Endodermal cell (in vitro differentiated cells): Measurements from ENCODE around the gene SYNPO2L. TPM values are rescaled to one million over a fixed set of nuclear protein-coding genes. Genes with fewer than 3 reads are reported as not detected.

Source experiments
- DNase-seq: peaks from one replicate; pipeline ENCODE4 v3.0.0-alpha.2; 2017
- H3K27ac ChIP-seq: 2 replicates; pipeline ENCODE4 v1.5.1; 2013; ENCODE audit warnings: mild to moderate bottlenecking, low read depth, low read length, moderate library complexity
- H3K27me3 ChIP-seq: 2 replicates; pipeline ENCODE4 v1.6.1; 2013; ENCODE audit warnings: mild to moderate bottlenecking, low read length, moderate library complexity; ENCODE audit not compliant: insufficient read depth, control insufficient read depth, poor library complexity, severe bottlenecking
- H3K36me3 ChIP-seq: 2 replicates; pipeline ENCODE4 v1.7.0; 2013; ENCODE audit warnings: mild to moderate bottlenecking, low read length, moderate library complexity; ENCODE audit not compliant: control insufficient read depth, insufficient read depth
- H3K4me1 ChIP-seq: one replicate; pipeline ENCODE4 v1.7.0; 2013; ENCODE audit warnings: low read length; ENCODE audit not compliant: control insufficient read depth, insufficient read depth
- H3K4me3 ChIP-seq: 2 replicates; pipeline ENCODE4 v1.5.1; 2013; ENCODE audit warnings: mild to moderate bottlenecking, low read length, moderate library complexity
- H3K9ac ChIP-seq: 2 replicates; pipeline ENCODE4 v1.6.1; 2013; ENCODE audit warnings: mild to moderate bottlenecking, low read length, moderate library complexity; ENCODE audit not compliant: poor library complexity, severe bottlenecking; ENCODE audit errors: extremely low read depth
- H3K9me3 ChIP-seq: 2 replicates; pipeline ENCODE4 v1.6.1; 2013; ENCODE audit warnings: mild to moderate bottlenecking, low read length, moderate library complexity; ENCODE audit not compliant: control insufficient read depth
- H3K27ac Mint-ChIP-seq: 2 replicates; pipeline ENCODE4 v1.8.0; 2020; ENCODE audit warnings: mixed read lengths
- H3K27me3 Mint-ChIP-seq: 2 replicates; pipeline ENCODE4 v1.8.0; 2021; ENCODE audit warnings: mild to moderate bottlenecking, mixed read lengths; ENCODE audit not compliant: insufficient read depth
- H3K36me3 Mint-ChIP-seq: 2 replicates; pipeline ENCODE4 v1.8.0; 2020; ENCODE audit warnings: low read depth, mixed read lengths
- H3K4me1 Mint-ChIP-seq: 2 replicates; pipeline ENCODE4 v1.8.0; 2020; ENCODE audit warnings: mixed read lengths
- H3K4me3 Mint-ChIP-seq: 2 replicates; pipeline ENCODE4 v1.8.0; 2020; ENCODE audit warnings: mild to moderate bottlenecking, moderate library complexity, mixed read lengths
- H3K9me3 Mint-ChIP-seq: 2 replicates; pipeline ENCODE4 v1.8.0; 2020; ENCODE audit warnings: mild to moderate bottlenecking, mixed read lengths
- WGBS, 2 experiments: methylation state at CpG; one replicate each; pipeline versions ENCODE4 v1.1.5 to v1.1.7; 2013; ENCODE audit warnings: missing lambda C conversion rate in 2 of 2, mixed read lengths in 1 of 2; ENCODE audit not compliant: insufficient coverage in 1 of 2, insufficient read length in 1 of 2; 5-methylcytosine and 5-hydroxymethylcytosine counted together
- total RNA-seq, 2 donors: library from RNA; stranded (reverse); fragmentation: NEBNext Ultra II Directional in 1 of 2; extraction: Animal tissue kit (Norgen Biotek cat#: 25700) in 1 of 2; gene quantifications; 2 replicates in 1 of 2; 3 replicates in 1 of 2; pipeline ENCODE4 v1.2.1, GENCODE V29; 2021
- TF ChIP-seq, protein P1 (sequence below): fragments of 200-600 bp; sonication (generic); conservative IDR thresholded peaks from 2 replicates; pipeline ENCODE4 v1.5.0; 2021; ENCODE audit warnings: antibody characterized with exemption, mild to moderate bottlenecking

The SYNPO2L gene
- total RNA-seq, 2 donors from 2014 or later = 0.11 to 0.20 TPM

DNA sequence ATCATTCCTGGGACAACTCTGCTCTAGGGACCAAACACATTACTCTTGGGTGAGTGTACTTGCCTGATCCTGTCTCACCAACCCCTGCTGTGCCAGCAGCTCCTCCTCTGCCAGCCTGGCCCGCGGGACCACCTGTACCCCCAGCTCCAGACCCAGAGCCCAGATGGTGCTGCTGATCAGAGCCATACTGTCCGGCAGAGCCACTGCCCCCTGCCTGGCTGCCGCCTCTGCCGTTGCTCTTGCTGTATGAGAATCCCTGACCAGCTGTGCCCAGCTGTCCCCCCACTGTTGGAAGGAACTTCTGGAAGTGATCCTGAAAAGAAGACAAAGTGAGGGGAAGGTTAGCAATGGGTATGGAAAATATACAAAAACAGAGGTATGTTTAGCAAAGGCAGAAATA lies 21.4 kb downstream of the SYNPO2L start:
- DNase-seq = no peak
- Mint-ChIP-seq H3K4me3 (no peak overlapping the region), H3K4me1 (no peaks in the 10 kb centered on the region), H3K9me3 (no peaks in the 10 kb centered on the region), H3K36me3 (no peaks in the 10 kb centered on the region), H3K27me3 (peaks cover under 1% of the 10 kb centered on the region), H3K27ac (no peak overlapping the region)
- H3K9ac ChIP-seq = no peak overlapping the region
- H3K4me1 ChIP-seq = no peaks in the 10 kb centered on the region
- H3K27ac ChIP-seq = no peak overlapping the region
- TF ChIP-seq, protein P1, sequence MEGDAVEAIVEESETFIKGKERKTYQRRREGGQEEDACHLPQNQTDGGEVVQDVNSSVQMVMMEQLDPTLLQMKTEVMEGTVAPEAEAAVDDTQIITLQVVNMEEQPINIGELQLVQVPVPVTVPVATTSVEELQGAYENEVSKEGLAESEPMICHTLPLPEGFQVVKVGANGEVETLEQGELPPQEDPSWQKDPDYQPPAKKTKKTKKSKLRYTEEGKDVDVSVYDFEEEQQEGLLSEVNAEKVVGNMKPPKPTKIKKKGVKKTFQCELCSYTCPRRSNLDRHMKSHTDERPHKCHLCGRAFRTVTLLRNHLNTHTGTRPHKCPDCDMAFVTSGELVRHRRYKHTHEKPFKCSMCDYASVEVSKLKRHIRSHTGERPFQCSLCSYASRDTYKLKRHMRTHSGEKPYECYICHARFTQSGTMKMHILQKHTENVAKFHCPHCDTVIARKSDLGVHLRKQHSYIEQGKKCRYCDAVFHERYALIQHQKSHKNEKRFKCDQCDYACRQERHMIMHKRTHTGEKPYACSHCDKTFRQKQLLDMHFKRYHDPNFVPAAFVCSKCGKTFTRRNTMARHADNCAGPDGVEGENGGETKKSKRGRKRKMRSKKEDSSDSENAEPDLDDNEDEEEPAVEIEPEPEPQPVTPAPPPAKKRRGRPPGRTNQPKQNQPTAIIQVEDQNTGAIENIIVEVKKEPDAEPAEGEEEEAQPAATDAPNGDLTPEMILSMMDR = no peak
- WGBS, 2 experiments = 85 to 100% methylated on average over 2 to 5 of the region's 5 CpGs
- H3K27me3 ChIP-seq = no peaks in the 10 kb centered on the region
- H3K36me3 ChIP-seq = no peaks in the 10 kb centered on the region
- H3K4me3 ChIP-seq = no peak overlapping the region
- no peaks in the 10 kb centered on the region for H3K9me3 ChIP-seq

DNA sequence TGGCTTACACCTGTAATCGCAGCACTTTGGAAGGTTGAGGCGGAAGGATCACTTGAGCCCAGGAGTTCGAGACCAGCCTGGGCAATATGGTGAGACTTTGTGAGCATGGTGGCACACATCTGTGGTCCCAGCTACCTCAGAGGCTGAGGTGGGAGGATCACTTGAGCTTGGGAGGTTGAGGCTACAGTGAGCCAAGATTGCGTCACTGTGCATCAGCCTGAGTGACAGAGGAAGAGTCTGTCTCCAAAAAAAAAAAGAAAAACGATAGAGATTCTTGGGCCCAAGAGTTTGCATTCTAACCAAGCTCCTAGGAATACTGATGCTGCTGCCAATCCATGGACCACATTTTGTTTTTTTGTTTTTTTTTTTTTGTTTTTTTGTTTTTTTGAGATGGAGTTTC lies 26.7 kb downstream of the SYNPO2L start:
- no peak for DNase-seq
- H3K27ac Mint-ChIP-seq = no peak overlapping the region
- 94 to 95% methylated on average over 4 to 5 of the region's 5 CpGs for WGBS, 2 experiments
- TF ChIP-seq, protein P1 = no peak
- no peaks in the 10 kb centered on the region for H3K9me3 Mint-ChIP-seq
- H3K36me3 Mint-ChIP-seq = no peaks in the 10 kb centered on the region
- H3K4me3 ChIP-seq = no peak overlapping the region
- no peaks in the 10 kb centered on the region for H3K9me3 ChIP-seq
- H3K4me1 Mint-ChIP-seq = peaks cover 14% of the 10 kb centered on the region
- no peak overlapping the region for H3K27ac ChIP-seq
- peaks cover 6% of the 10 kb centered on the region for H3K4me1 ChIP-seq
- H3K27me3 Mint-ChIP-seq = no peaks in the 10 kb centered on the region
- H3K27me3 ChIP-seq = no peaks in the 10 kb centered on the region
- H3K9ac ChIP-seq = no peak overlapping the region
- no peak overlapping the region for H3K4me3 Mint-ChIP-seq
- no peaks in the 10 kb centered on the region for H3K36me3 ChIP-seq

DNA sequence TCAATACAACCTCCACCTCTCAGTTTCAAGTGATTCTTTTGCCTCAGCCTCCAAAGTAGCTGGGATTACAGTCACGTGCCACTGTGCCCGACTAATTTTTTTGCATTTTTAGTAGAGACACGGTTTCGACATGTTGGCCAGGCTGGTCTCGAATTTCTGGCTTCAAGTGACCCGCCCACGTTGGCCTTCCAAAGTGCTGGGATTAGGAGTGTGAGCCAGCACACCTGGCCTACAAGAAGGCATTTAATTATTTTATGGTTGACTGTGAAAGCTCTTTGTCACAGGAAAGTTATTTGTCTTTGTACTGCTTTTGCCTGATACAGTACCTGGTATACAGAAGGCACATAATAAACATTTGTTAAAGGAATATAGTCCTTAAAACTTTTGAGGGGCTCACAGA lies 27.4 kb downstream of the SYNPO2L start:
- no peak overlapping the region for H3K27ac Mint-ChIP-seq
- H3K27me3 Mint-ChIP-seq = no peaks in the 10 kb centered on the region
- Histone ChIP-seq H3K4me3 (no peak overlapping the region), H3K27me3 (no peaks in the 10 kb centered on the region), H3K9me3 (no peaks in the 10 kb centered on the region), H3K9ac (no peak overlapping the region), H3K4me1 (peaks cover 6% of the 10 kb centered on the region), H3K27ac (no peak overlapping the region), H3K36me3 (no peaks in the 10 kb centered on the region)
- peaks cover 14% of the 10 kb centered on the region for H3K4me1 Mint-ChIP-seq
- H3K9me3 Mint-ChIP-seq = no peaks in the 10 kb centered on the region
- H3K36me3 Mint-ChIP-seq = no peaks in the 10 kb centered on the region
- WGBS, 2 experiments = 89 to 91% methylated on average over 7 of the region's 7 CpGs
- TF ChIP-seq, protein P1 = no peak
- DNase-seq = no peak
- H3K4me3 Mint-ChIP-seq = no peak overlapping the region
